T-helper 1 cell (primary cell): ENCODE data around the gene CHKA.

ENCODE experiments used
- DNase-seq, 5 donors: peaks; one replicate each; pipeline ENCODE4 v3.0.0-alpha.2; 2012 to 2020

CHKA gene

GRCh38 chr11:68067991-68068390 is 53.2 kb downstream of the CHKA start:
- no peak for DNase-seq

- DNase-seq: no peak
These were observed 54.4 kb downstream of the CHKA start for GRCh38 chr11:68066742-68067141.

- DNase-seq: no peak
These were observed 55.3 kb downstream of the CHKA start for GRCh38 chr11:68065841-68066240.

- DNase-seq: no peak
These were observed 56.3 kb downstream of the CHKA start for GRCh38 chr11:68064926-68065325.

GRCh38 chr11:68061508-68061907 is 59.7 kb downstream of the CHKA start:
- no peak for DNase-seq

GRCh38 chr11:68057807-68058206 is 63.4 kb downstream of the CHKA start:
- no peak for DNase-seq

- no peak for DNase-seq
These were observed 64.6 kb downstream of the CHKA start for GRCh38 chr11:68056317-68057285.

- no peak for DNase-seq
These were observed 67.0 kb downstream of the CHKA start for GRCh38 chr11:68053981-68054812.

GRCh38 chr11:68053117-68053516 is 68.1 kb downstream of the CHKA start:
- no peak for DNase-seq

- no peak for DNase-seq
These were observed 68.9 kb downstream of the CHKA start for GRCh38 chr11:68052137-68052873.

- DNase-seq: no peak
These were observed 69.7 kb downstream of the CHKA start for GRCh38 chr11:68051191-68052136.

GRCh38 chr11:68050371-68050841 is 70.8 kb downstream of the CHKA start:
- no peak for DNase-seq

GRCh38 chr11:68049509-68050370 is 71.4 kb downstream of the CHKA start:
- DNase-seq: no peak

- no peak for DNase-seq
These were observed 72.3 kb downstream of the CHKA start for GRCh38 chr11:68048681-68049508.

GRCh38 chr11:68047437-68048290 is 73.5 kb downstream of the CHKA start:
- no peak for DNase-seq

- no peak for DNase-seq
These were observed 76.3 kb downstream of the CHKA start for GRCh38 chr11:68044898-68045351.

GRCh38 chr11:68044145-68044813 is 76.9 kb downstream of the CHKA start:
- no peak for DNase-seq
